GM18951 (cell line): ENCODE data around the gene MTMR12.
A peak's percentile ranks its signal among the peaks of the same experiment; 100 is the strongest.

Experiments used
- POLR2A ChIP-seq: IDR thresholded peaks from 4 replicates; pipeline ENCODE4 v1.6.1; 2011; ENCODE audit warnings: mild to moderate bottlenecking; ENCODE audit not compliant: insufficient read length, insufficient read depth; ENCODE audit errors: extremely low read depth
- in situ Hi-C: fragments of 300-500 bp; cut with MboI; formaldehyde crosslinking; loops from one replicate; pipeline ENCODE4 v1.12.0; 2022; ENCODE audit warnings: low sequenced_read_pairs, mixed read lengths, inconsistent platforms; ENCODE audit not compliant: unreplicated experiment

The MTMR12 gene

GRCh38 chr5:32312595-32313332 lies at the start of gene MTMR12:
Gene MTMR12 (minus strand): TSS chr5:32312939. CDS start chr5:32312838, 101 bp downstream.
- in situ Hi-C loops, result no loop called here
- TF ChIP-seq POLR2A, result peak; percentile 93

GRCh38 chr5:32362527-32362926 lies 49.8 kb upstream of the MTMR12 start:
- in situ Hi-C loops, result no loop called here

GRCh38 chr5:32360906-32361305 lies 48.2 kb upstream of the MTMR12 start:
- in situ Hi-C loops, result no loop called here
- no peak for TF ChIP-seq POLR2A

More at GRCh38 chr5:32362527-32362926, 49.8 kb upstream of the MTMR12 start:
- TF ChIP-seq POLR2A, result no peak

- in situ Hi-C loops, result no loop called here
- TF ChIP-seq POLR2A, result no peak
These were observed 45.9 kb upstream of the MTMR12 start for GRCh38 chr5:32358611-32359010.

GRCh38 chr5:32357658-32358057 lies 44.9 kb upstream of the MTMR12 start:
- no peak for TF ChIP-seq POLR2A
- in situ Hi-C loops, result no loop called here

- TF ChIP-seq POLR2A, result no peak
- in situ Hi-C loops, result no loop called here
These were observed 42.9 kb upstream of the MTMR12 start for GRCh38 chr5:32355686-32356085.

GRCh38 chr5:32353420-32353819 lies 40.7 kb upstream of the MTMR12 start:
- in situ Hi-C loops, result no loop called here
- TF ChIP-seq POLR2A, result no peak

GRCh38 chr5:32352685-32353084 lies 39.9 kb upstream of the MTMR12 start:
- no peak for TF ChIP-seq POLR2A
- in situ Hi-C loops, result no loop called here

GRCh38 chr5:32346869-32347268 lies 34.1 kb upstream of the MTMR12 start:
- in situ Hi-C loops, result no loop called here
- no peak for TF ChIP-seq POLR2A

- in situ Hi-C loops, result no loop called here
- no peak for TF ChIP-seq POLR2A
These were observed 30.4 kb upstream of the MTMR12 start for GRCh38 chr5:32343058-32343672.

GRCh38 chr5:32342656-32343055 lies 29.9 kb upstream of the MTMR12 start:
- in situ Hi-C loops, result no loop called here
- TF ChIP-seq POLR2A, result no peak

- TF ChIP-seq POLR2A, result no peak
- in situ Hi-C loops, result no loop called here
These were observed 27.1 kb upstream of the MTMR12 start for GRCh38 chr5:32339878-32340277.

- in situ Hi-C loops, result no loop called here
These were observed 26.5 kb upstream of the MTMR12 start for GRCh38 chr5:32339198-32339597.

GRCh38 chr5:32332966-32333365 lies 20.2 kb upstream of the MTMR12 start:
- in situ Hi-C loops, result no loop called here
- TF ChIP-seq POLR2A, result no peak

More at GRCh38 chr5:32339198-32339597, 26.5 kb upstream of the MTMR12 start:
- no peak for TF ChIP-seq POLR2A
